SU-DHL-6 (cell line): Measurements from ENCODE around the gene SEPTIN12.

Experiments
- H2AFZ ChIP-seq: fragments of 200-600 bp; sonication (generic); 2 replicates; pipeline ENCODE4 v1.6.1; 2014; ENCODE audit warnings: low read depth, mild to moderate bottlenecking, moderate library complexity, mixed read lengths, antibody characterized with exemption, low read length; ENCODE audit not compliant: severe bottlenecking
- H3F3A ChIP-seq: fragments of 200-600 bp; shearing (Covaris generic); 2 replicates; pipeline ENCODE4 v1.6.0; 2016; ENCODE audit warnings: antibody characterized with exemption, mild to moderate bottlenecking; ENCODE audit not compliant: insufficient read depth
- H3K27ac ChIP-seq: fragments of 200-600 bp; sonication (generic); 2 replicates; pipeline ENCODE4 v1.5.1; 2016; ENCODE audit warnings: low read depth, mild to moderate bottlenecking, low read length, moderate library complexity, mixed read lengths
- H3K27me3 ChIP-seq: fragments of 200-600 bp; sonication (generic), shearing (Covaris generic); 2 replicates; pipeline ENCODE4 v1.6.0; 2014; ENCODE audit warnings: mild to moderate bottlenecking, low read length
- H3K36me3 ChIP-seq: fragments of 200-600 bp; sonication (generic); 2 replicates; pipeline ENCODE4 v1.6.1; 2014; ENCODE audit warnings: mild to moderate bottlenecking, low read length, mixed read lengths
- H3K4me2 ChIP-seq: fragments of 300-600, 200-600 bp; shearing (Covaris generic), sonication (generic); 2 replicates; pipeline ENCODE4 v1.6.0; 2014; ENCODE audit warnings: low read length, low read depth, mild to moderate bottlenecking; ENCODE audit not compliant: poor library complexity, severe bottlenecking
- H3K4me3 ChIP-seq: fragments of 200-600 bp; sonication (generic); 2 replicates; pipeline ENCODE4 v1.5.1; 2014; ENCODE audit warnings: antibody characterized with exemption, low read length, mild to moderate bottlenecking, mixed read lengths; ENCODE audit not compliant: insufficient read depth, poor library complexity, severe bottlenecking
- H3K79me2 ChIP-seq: fragments of 200-600 bp; sonication (generic); 2 replicates; pipeline ENCODE4 v1.6.1; 2014; ENCODE audit warnings: mild to moderate bottlenecking, low read length, moderate library complexity; ENCODE audit not compliant: insufficient read depth
- H3K9ac ChIP-seq: fragments of 200-600 bp; sonication (generic); 2 replicates; pipeline ENCODE4 v1.7.0; 2014; ENCODE audit warnings: mild to moderate bottlenecking, low read length
- H3K9me2 ChIP-seq: fragments of 200-600 bp; sonication (generic); replicated peaks from 2 replicates; pipeline ENCODE4 v1.6.1; 2014; ENCODE audit warnings: low read length; ENCODE audit not compliant: insufficient read depth
- H3K9me3 ChIP-seq: fragments of 200-600 bp; sonication (generic); 2 replicates; pipeline ENCODE4 v1.6.1; 2014; ENCODE audit warnings: low read length, mixed read lengths; ENCODE audit not compliant: insufficient read depth
- H4K20me1 ChIP-seq: fragments of 200-600 bp; sonication (generic); 2 replicates; pipeline ENCODE4 v1.6.1; 2014; ENCODE audit warnings: low read depth, mild to moderate bottlenecking, antibody characterized with exemption, low read length, moderate library complexity, mixed read lengths
- EZH2phosphoT487 ChIP-seq: fragments of 200-600 bp; sonication (generic), shearing (Covaris generic); conservative IDR thresholded peaks from 2 replicates; pipeline ENCODE4 v1.6.1; 2018; ENCODE audit warnings: mild to moderate bottlenecking, antibody characterized with exemption, low read length, moderate library complexity, mixed read lengths
- TF ChIP-seq, protein P1 (sequence below): fragments of 200-600 bp; sonication (generic); IDR thresholded peaks from one replicate; pipeline ENCODE4 v1.5.1; 2017; ENCODE audit warnings: antibody characterized with exemption, mild to moderate bottlenecking, low read length, moderate library complexity; ENCODE audit not compliant: insufficient read depth, poor library complexity, severe bottlenecking

The SEPTIN12 gene, protein sequence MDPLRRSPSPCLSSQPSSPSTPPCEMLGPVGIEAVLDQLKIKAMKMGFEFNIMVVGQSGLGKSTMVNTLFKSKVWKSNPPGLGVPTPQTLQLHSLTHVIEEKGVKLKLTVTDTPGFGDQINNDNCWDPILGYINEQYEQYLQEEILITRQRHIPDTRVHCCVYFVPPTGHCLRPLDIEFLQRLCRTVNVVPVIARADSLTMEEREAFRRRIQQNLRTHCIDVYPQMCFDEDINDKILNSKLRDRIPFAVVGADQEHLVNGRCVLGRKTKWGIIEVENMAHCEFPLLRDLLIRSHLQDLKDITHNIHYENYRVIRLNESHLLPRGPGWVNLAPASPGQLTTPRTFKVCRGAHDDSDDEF

DNA sequence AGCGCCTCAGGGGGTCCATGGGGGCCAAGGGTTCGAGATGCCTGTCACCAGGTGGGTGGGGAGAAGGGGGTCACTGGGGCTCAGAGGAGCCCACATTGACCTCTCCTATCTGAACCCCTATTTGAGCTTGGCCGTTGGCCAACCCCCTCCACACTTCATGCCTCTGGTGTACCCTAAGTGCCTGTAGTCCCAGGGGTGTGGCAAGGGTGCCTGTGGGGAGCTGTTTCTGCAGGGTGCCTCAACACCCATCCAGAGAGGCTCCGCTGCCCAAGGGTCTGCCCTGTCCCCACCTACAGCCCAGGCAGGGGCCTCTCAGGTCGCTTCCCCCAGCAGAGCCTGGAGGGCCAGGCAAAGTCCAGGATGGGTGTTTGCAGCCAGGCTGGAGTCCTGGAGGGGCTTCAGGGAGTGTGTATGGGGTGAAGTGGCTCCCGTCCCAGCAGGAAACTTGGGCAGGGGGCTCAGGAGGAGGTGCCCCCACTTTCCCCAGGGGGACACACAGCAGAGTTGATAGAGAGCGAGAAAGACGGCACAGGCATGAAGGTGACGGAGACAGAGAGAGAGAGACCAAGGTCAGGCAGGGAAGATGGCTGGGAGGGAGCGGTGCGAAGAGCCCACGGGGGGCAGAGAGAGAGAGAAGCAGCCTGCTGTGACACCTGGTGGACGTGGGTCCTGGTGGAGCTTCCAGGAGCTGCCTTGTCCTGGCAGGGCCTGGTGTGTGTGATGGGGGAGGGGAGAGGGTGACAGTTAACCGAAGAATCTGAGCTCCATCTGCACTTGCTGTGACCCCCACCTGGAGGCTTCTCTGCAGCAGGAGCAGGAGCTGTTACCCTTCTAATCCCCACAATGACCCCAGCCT is at the start of gene SEPTIN12:
SEPTIN12 (minus strand) TSS at position 719 of the 856 bp plus-strand sequence; CDS start at position 19, 700 bp downstream.
- Histone ChIP-seq H3K36me3 (no peaks in the 10 kb centered on the region), H3K27me3 (no peaks in the 10 kb centered on the region), H3K4me2 (no peak within 1 kb of the TSS), H3K9ac (no peak within 1 kb of the TSS), H2AFZ (no peak within 1 kb of the TSS), H3K9me3 (no peaks in the 10 kb centered on the region), H3K9me2 (no peaks in the 10 kb centered on the region), H3K79me2 (no peaks in the 10 kb centered on the region), H3F3A (no peaks in the 10 kb centered on the region), H4K20me1 (no peaks in the 10 kb centered on the region), H3K4me3 (no peak within 1 kb of the TSS), H3K27ac (no peak within 1 kb of the TSS)
- no peak for TF ChIP-seq EZH2phosphoT487
- TF ChIP-seq, protein P1, sequence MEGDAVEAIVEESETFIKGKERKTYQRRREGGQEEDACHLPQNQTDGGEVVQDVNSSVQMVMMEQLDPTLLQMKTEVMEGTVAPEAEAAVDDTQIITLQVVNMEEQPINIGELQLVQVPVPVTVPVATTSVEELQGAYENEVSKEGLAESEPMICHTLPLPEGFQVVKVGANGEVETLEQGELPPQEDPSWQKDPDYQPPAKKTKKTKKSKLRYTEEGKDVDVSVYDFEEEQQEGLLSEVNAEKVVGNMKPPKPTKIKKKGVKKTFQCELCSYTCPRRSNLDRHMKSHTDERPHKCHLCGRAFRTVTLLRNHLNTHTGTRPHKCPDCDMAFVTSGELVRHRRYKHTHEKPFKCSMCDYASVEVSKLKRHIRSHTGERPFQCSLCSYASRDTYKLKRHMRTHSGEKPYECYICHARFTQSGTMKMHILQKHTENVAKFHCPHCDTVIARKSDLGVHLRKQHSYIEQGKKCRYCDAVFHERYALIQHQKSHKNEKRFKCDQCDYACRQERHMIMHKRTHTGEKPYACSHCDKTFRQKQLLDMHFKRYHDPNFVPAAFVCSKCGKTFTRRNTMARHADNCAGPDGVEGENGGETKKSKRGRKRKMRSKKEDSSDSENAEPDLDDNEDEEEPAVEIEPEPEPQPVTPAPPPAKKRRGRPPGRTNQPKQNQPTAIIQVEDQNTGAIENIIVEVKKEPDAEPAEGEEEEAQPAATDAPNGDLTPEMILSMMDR = no peak

DNA sequence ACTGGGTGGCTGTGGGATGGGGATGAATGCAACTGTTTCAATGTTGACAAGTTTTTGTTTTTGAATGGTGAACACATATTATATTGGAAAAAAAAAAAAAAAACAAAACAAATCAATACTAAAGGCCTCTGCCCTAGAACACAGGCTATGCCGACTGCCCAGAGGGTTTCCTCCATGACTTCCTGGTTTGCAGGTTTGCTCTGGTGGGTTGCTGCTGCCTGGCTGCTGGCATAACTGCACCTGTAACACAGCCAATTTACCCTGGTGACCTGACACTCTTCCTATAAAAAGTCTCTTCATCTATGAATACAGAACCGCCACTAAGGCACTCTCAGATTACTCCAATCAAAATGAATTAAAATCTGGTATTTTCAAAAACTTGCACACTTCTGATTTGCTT is 48.6 kb upstream of the SEPTIN12 start:
- no peak overlapping the region for H3K27ac ChIP-seq
- H4K20me1 ChIP-seq = no peaks in the 10 kb centered on the region; the same call in 1 of the 2 replicates
- TF ChIP-seq EZH2phosphoT487 = no peak
- TF ChIP-seq, protein P1 = no peak
- H3K9ac ChIP-seq = no peak overlapping the region
- no peaks in the 10 kb centered on the region for H3K9me2 ChIP-seq
- H3K4me3 ChIP-seq = no peak overlapping the region
- peaks cover 18% of the 10 kb centered on the region; the same call in 1 of the 2 replicates for H3K36me3 ChIP-seq
- no peak overlapping the region for H3K4me2 ChIP-seq
- H3K9me3 ChIP-seq = no peaks in the 10 kb centered on the region
- H3F3A ChIP-seq = no peaks in the 10 kb centered on the region
- peaks cover 19% of the 10 kb centered on the region; the same call in 1 of the 2 replicates for H3K79me2 ChIP-seq
- no peaks in the 10 kb centered on the region for H3K27me3 ChIP-seq
- no peak overlapping the region for H2AFZ ChIP-seq

DNA sequence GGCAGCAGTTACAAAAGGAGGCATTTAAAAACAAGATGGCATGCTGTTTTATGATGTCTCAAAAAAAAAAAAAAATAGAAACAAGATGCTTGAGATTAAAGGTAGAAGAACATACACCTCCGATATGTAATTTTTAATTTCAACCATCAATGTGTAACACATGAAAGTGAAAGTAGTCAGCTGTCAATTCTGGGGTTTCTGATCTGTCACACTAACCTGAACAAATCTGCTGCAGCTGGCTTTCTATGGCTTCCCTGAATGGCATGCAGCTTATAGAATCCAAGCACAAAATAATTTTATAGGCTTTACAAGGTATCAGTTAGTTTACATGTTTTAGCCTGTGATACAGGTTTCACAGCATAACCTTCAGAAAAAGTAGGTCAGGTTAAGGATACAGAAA is 45.4 kb upstream of the SEPTIN12 start:
- H3K36me3 ChIP-seq = peaks cover 15% of the 10 kb centered on the region; the same call in 1 of the 2 replicates
- H3K9me3 ChIP-seq = no peaks in the 10 kb centered on the region
- no peaks in the 10 kb centered on the region for H3F3A ChIP-seq

More for the DNA sequence above, 45.4 kb upstream of the SEPTIN12 start:
- H3K27ac ChIP-seq = no peak overlapping the region
- H3K9ac ChIP-seq = no peak overlapping the region
- no peaks in the 10 kb centered on the region for H3K9me2 ChIP-seq
- no peak overlapping the region for H3K4me3 ChIP-seq
- H3K27me3 ChIP-seq = no peaks in the 10 kb centered on the region
- no peaks in the 10 kb centered on the region; the same call in 1 of the 2 replicates for H4K20me1 ChIP-seq
- TF ChIP-seq, protein P1 = no peak
- no peak for TF ChIP-seq EZH2phosphoT487
- H3K4me2 ChIP-seq = no peak overlapping the region
- no peak overlapping the region for H2AFZ ChIP-seq
- 0 out of 2 replicates have a peak, but pooled peaks cover 19% of the 10 kb centered on the region for H3K79me2 ChIP-seq
